Vagina (tissue), 2 donors: ENCODE data around the gene KRTAP4-9. TPM values are rescaled to one million over a fixed set of nuclear protein-coding genes. Genes with fewer than 3 reads are reported as not detected.

Experiments
- DNase-seq, 2 donors: peaks; one replicate each; pipeline ENCODE4 v3.0.0-alpha.2; 2017; ENCODE audit errors: extremely low spot score in 2 of 2
- H3K27ac ChIP-seq: fragments of 200-600 bp; sonication (generic); one replicate; pipeline ENCODE4 v1.5.1; 2019
- H3K27me3 ChIP-seq: fragments of 200-600 bp; sonication (generic); one replicate; pipeline ENCODE4 v1.5.1; 2019
- H3K36me3 ChIP-seq, 2 donors: fragments of 200-600 bp; sonication (generic); one replicate each; pipeline ENCODE4 v1.5.1; 2017 to 2019
- H3K4me1 ChIP-seq: fragments of 200-600 bp; sonication (generic); one replicate; pipeline ENCODE4 v1.5.1; 2019
- H3K4me3 ChIP-seq, 2 donors: fragments of 200-600 bp; sonication (generic); 1 replicate in 1 of 2; 2 replicates in 1 of 2; pipeline ENCODE4 v1.5.1; 2016 to 2019
- H3K9me3 ChIP-seq: fragments of 200-600 bp; sonication (generic); one replicate; pipeline ENCODE4 v1.5.1; 2019
- POLR2A ChIP-seq, 2 donors: fragments of 450-650 bp; IDR thresholded peaks; one replicate each; pipeline ENCODE4 v1.6.1; 2017; ENCODE audit warnings: antibody characterized with exemption in 2 of 2, mild to moderate bottlenecking in 2 of 2, moderate library complexity in 2 of 2
- POLR2AphosphoS5 ChIP-seq, 2 donors: sonication (generic); formaldehyde crosslinking; IDR thresholded peaks; one replicate each; pipeline ENCODE4 v1.9.0; 2017; ENCODE audit warnings: antibody characterized with exemption in 2 of 2, mild to moderate bottlenecking in 2 of 2, low read depth in 1 of 2; ENCODE audit not compliant: insufficient read depth in 1 of 2
- intact Hi-C: fragments of 100-400 bp; cut with DNase I; formaldehyde crosslinking; loops from one replicate; pipeline ENCODE4 v1.15.1; 2023
- total RNA-seq: library from RNA; depleted of rRNA; stranded (reverse); fragments of >200 nt; gene quantifications from one replicate; pipeline ENCODE4 v1.2.3, GENCODE V29; 2016
- TF ChIP-seq, protein P1 (sequence below), 3 experiments: fragments of 450-650 bp in 2 of 3; fragments of 200-600 bp in 1 of 3; sonication (generic) in 1 of 3; IDR thresholded peaks; one replicate each; pipeline ENCODE4 v1.5.1; 2017 to 2019; ENCODE audit warnings: antibody characterized with exemption in 3 of 3, mild to moderate bottlenecking in 2 of 3, moderate library complexity in 2 of 3

The KRTAP4-9 gene
- total RNA-seq, 1 donor from 2014 or later: not detected

DNA sequence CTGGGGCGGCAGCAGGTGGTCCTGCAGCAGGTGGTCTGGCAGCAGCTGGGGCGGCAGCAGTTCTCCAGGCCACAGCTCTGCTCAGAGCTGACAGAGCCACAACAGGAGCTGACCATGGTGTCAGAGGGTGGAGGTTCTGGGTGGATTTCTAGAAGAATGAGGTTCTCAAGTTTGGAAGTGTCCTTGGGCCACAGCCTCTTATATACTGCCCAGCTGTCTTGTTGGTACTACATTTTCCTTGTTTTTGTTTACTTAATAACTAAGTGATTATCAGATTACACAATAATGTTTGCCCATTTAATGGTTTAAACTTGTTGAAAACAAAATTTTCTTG is 44.4 kb downstream of the KRTAP4-9 start, which contains the start of gene KRTAP4-5:
Gene KRTAP4-5, minus strand, starts transcription at position 174 of the 334 bp plus-strand sequence. Its CDS starts 58 bp downstream, at position 116.
- Histone ChIP-seq H3K27me3 (no peaks in the 10 kb centered on the region), H3K4me3 (no peak within 1 kb of the TSS), H3K27ac (no peak within 1 kb of the TSS), H3K4me1 (no peaks in the 10 kb centered on the region), H3K36me3 (no peaks in the 10 kb centered on the region), H3K9me3 (no peaks in the 10 kb centered on the region)
- intact Hi-C loops: no loop called here
- no peak for DNase-seq
- TF ChIP-seq POLR2A (IDR thresholded peaks at IDR 0.05) (no peak), POLR2AphosphoS5 (IDR thresholded peaks at IDR 0.05; ENCODE audit: insufficient read depth in 1 of 2, low read depth in 1 of 2) (no peak)
- TF ChIP-seq, protein P1, sequence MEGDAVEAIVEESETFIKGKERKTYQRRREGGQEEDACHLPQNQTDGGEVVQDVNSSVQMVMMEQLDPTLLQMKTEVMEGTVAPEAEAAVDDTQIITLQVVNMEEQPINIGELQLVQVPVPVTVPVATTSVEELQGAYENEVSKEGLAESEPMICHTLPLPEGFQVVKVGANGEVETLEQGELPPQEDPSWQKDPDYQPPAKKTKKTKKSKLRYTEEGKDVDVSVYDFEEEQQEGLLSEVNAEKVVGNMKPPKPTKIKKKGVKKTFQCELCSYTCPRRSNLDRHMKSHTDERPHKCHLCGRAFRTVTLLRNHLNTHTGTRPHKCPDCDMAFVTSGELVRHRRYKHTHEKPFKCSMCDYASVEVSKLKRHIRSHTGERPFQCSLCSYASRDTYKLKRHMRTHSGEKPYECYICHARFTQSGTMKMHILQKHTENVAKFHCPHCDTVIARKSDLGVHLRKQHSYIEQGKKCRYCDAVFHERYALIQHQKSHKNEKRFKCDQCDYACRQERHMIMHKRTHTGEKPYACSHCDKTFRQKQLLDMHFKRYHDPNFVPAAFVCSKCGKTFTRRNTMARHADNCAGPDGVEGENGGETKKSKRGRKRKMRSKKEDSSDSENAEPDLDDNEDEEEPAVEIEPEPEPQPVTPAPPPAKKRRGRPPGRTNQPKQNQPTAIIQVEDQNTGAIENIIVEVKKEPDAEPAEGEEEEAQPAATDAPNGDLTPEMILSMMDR (IDR thresholded peaks at IDR 0.05): no peak

GRCh38 chr17:41150026-41150425 is 44.8 kb downstream of the KRTAP4-9 start:
- TF ChIP-seq POLR2AphosphoS5 (IDR thresholded peaks at IDR 0.05; ENCODE audit: insufficient read depth in 1 of 2, low read depth in 1 of 2) (no peak), POLR2A (IDR thresholded peaks at IDR 0.05) (no peak)
- TF ChIP-seq, protein P1 (IDR thresholded peaks at IDR 0.05): no peak
- Histone ChIP-seq H3K36me3 (no peaks in the 10 kb centered on the region), H3K27ac (no peak overlapping the region), H3K4me1 (no peaks in the 10 kb centered on the region), H3K27me3 (no peaks in the 10 kb centered on the region), H3K4me3 (no peak overlapping the region), H3K9me3 (no peaks in the 10 kb centered on the region)
- intact Hi-C loops: no loop called here
- DNase-seq: no peak

- intact Hi-C loops: no loop called here
- H3K9me3 ChIP-seq: no peaks in the 10 kb centered on the region
- no peak overlapping the region for H3K4me3 ChIP-seq
- H3K4me1 ChIP-seq: no peaks in the 10 kb centered on the region
- H3K36me3 ChIP-seq: no peaks in the 10 kb centered on the region
- no peak overlapping the region for H3K27ac ChIP-seq
- H3K27me3 ChIP-seq: no peaks in the 10 kb centered on the region
- no peak for TF ChIP-seq POLR2AphosphoS5 (IDR thresholded peaks at IDR 0.05; ENCODE audit: insufficient read depth in 1 of 2, low read depth in 1 of 2)
- TF ChIP-seq, protein P1 (IDR thresholded peaks at IDR 0.05): no peak
- no peak for TF ChIP-seq POLR2A (IDR thresholded peaks at IDR 0.05)
- no peak for DNase-seq
These were observed 46.3 kb downstream of the KRTAP4-9 start for GRCh38 chr17:41151525-41151924.

GRCh38 chr17:41153856-41154255 is 48.7 kb downstream of the KRTAP4-9 start:
- intact Hi-C loops: no loop called here
- TF ChIP-seq, protein P1 (IDR thresholded peaks at IDR 0.05): no peak
- TF ChIP-seq POLR2AphosphoS5 (IDR thresholded peaks at IDR 0.05; ENCODE audit: insufficient read depth in 1 of 2, low read depth in 1 of 2): no peak
- no peak for TF ChIP-seq POLR2A (IDR thresholded peaks at IDR 0.05)

More at GRCh38 chr17:41153856-41154255, 48.7 kb downstream of the KRTAP4-9 start:
- Histone ChIP-seq H3K27me3 (no peaks in the 10 kb centered on the region), H3K27ac (no peak overlapping the region), H3K36me3 (no peaks in the 10 kb centered on the region), H3K4me1 (no peaks in the 10 kb centered on the region), H3K4me3 (no peak overlapping the region), H3K9me3 (no peaks in the 10 kb centered on the region)
- DNase-seq: no peak

Other genes starting within 250 kb of the KRTAP4-9 start
- not detected for gene KRT12, start 238.2 kb upstream of the KRTAP4-9 start, total RNA-seq
- gene KRT20, start 220.1 kb upstream of the KRTAP4-9 start, total RNA-seq: not detected
- gene KRT23, start 167.7 kb upstream of the KRTAP4-9 start, total RNA-seq: 0.98 TPM
- not detected for gene KRT39, start 138.4 kb upstream of the KRTAP4-9 start, total RNA-seq
- gene KRT40, start 121.1 kb upstream of the KRTAP4-9 start, total RNA-seq: not detected
- gene KRTAP3-3, start 111.2 kb upstream of the KRTAP4-9 start, total RNA-seq: not detected
- gene KRTAP3-2, start 105.5 kb upstream of the KRTAP4-9 start, total RNA-seq: not detected
- gene KRTAP3-1, start 96.3 kb upstream of the KRTAP4-9 start, total RNA-seq: not detected
- not detected for gene KRTAP1-5, start 78.2 kb upstream of the KRTAP4-9 start, total RNA-seq
- gene KRTAP1-4, start 75.2 kb upstream of the KRTAP4-9 start, total RNA-seq: not detected
- gene KRTAP1-3, start 70.5 kb upstream of the KRTAP4-9 start, total RNA-seq: not detected
- not detected for gene KRTAP1-1, start 63.9 kb upstream of the KRTAP4-9 start, total RNA-seq
- gene KRTAP2-1, start 58.1 kb upstream of the KRTAP4-9 start, total RNA-seq: not detected
- gene KRTAP2-2, start 50.2 kb upstream of the KRTAP4-9 start, total RNA-seq: not detected
- not detected for gene KRTAP2-3, start 45.3 kb upstream of the KRTAP4-9 start, total RNA-seq
- not detected for gene KRTAP2-4, start 39.5 kb upstream of the KRTAP4-9 start, total RNA-seq
- gene KRTAP4-7, start 21.2 kb upstream of the KRTAP4-9 start, total RNA-seq: not detected
- not detected for gene KRTAP4-8, start 7.2 kb upstream of the KRTAP4-9 start, total RNA-seq
- gene KRTAP4-16, start 3.2 kb upstream of the KRTAP4-9 start, total RNA-seq: not detected
- not detected for gene KRTAP4-11, start 13.0 kb downstream of the KRTAP4-9 start, total RNA-seq
- not detected for gene KRTAP4-12, start 18.8 kb downstream of the KRTAP4-9 start, total RNA-seq
- not detected for gene KRTAP4-6, start 35.2 kb downstream of the KRTAP4-9 start, total RNA-seq
- gene KRTAP4-5, start 44.4 kb downstream of the KRTAP4-9 start, total RNA-seq: not detected
- gene KRTAP4-4, start 55.4 kb downstream of the KRTAP4-9 start, total RNA-seq: not detected
- gene KRTAP4-3, start 62.8 kb downstream of the KRTAP4-9 start, total RNA-seq: not detected
- not detected for gene KRTAP4-2, start 72.8 kb downstream of the KRTAP4-9 start, total RNA-seq
- not detected for gene KRTAP4-1, start 79.5 kb downstream of the KRTAP4-9 start, total RNA-seq
- gene KRTAP9-1, start 84.5 kb downstream of the KRTAP4-9 start, total RNA-seq: not detected
- gene KRTAP9-2, start 121.3 kb downstream of the KRTAP4-9 start, total RNA-seq: not detected
- gene KRTAP9-3, start 127.1 kb downstream of the KRTAP4-9 start, total RNA-seq: not detected
- not detected for gene KRTAP9-8, start 132.6 kb downstream of the KRTAP4-9 start, total RNA-seq
- gene KRTAP9-4, start 144.3 kb downstream of the KRTAP4-9 start, total RNA-seq: not detected
- gene KRTAP9-9, start 150.0 kb downstream of the KRTAP4-9 start, total RNA-seq: not detected
- gene KRTAP9-6, start 160.0 kb downstream of the KRTAP4-9 start, total RNA-seq: not detected
- gene KRTAP9-7, start 170.3 kb downstream of the KRTAP4-9 start, total RNA-seq: not detected
- gene KRTAP29-1, start 197.5 kb downstream of the KRTAP4-9 start, total RNA-seq: not detected
- not detected for gene KRTAP16-1, start 203.9 kb downstream of the KRTAP4-9 start, total RNA-seq
- not detected for gene KRTAP17-1, start 210.3 kb downstream of the KRTAP4-9 start, total RNA-seq
- gene KRT33A, start 245.4 kb downstream of the KRTAP4-9 start, total RNA-seq: 1.5 TPM